Endothelial cell of umbilical vein (primary cell): Measurements from ENCODE around the gene MCM5. TPM values are rescaled to one million over a fixed set of nuclear protein-coding genes. Genes with fewer than 3 reads are reported as not detected.

ENCODE experiments used
- BruUV-seq: library from RNA; stranded (reverse); fragments of 400-500 nt; replicated peaks from 2 replicates; lab custom pipeline; 2021; lab: Mats Ljungman, UMichigan
- CTCF ChIA-PET: fragments of 300-600, 350-600 bp; sonication (Branson Sonifier 250); formaldehyde crosslinking; loops from one replicate; lab custom pipeline; 2021; ENCODE audit warnings: antibody characterized with exemption, inconsistent platforms; lab: Charles Lee
- POLR2A ChIA-PET: fragments of 300-600, 350-600 bp; sonication (Branson Sonifier 250); formaldehyde crosslinking; loops from one replicate; lab custom pipeline; 2021; ENCODE audit warnings: antibody characterized with exemption, inconsistent platforms; lab: Charles Lee
- DNase-seq: peaks from one replicate; pipeline ENCODE4 v3.0.0-alpha.2; 2011; ENCODE audit warnings: low read depth, low spot score
- FAIRE-seq: peaks from 2 replicates; lab custom pipeline; 2011; peaks lifted over from hg19 to GRCh38; lab: Jason Lieb, UNC
- H2AFZ ChIP-seq: 2 replicates; pipeline ENCODE4 v1.6.0; 2012; ENCODE audit warnings: low read depth, low read length, control low read depth, inconsistent platforms
- H3K27ac ChIP-seq: 2 replicates; pipeline ENCODE4 v1.5.1; 2011; ENCODE audit warnings: low read depth, mild to moderate bottlenecking, control low read depth, low read length, moderate library complexity; ENCODE audit not compliant: insufficient read depth
- H3K27me3 ChIP-seq, 2 experiments: 2 replicates each; pipeline versions ENCODE4 v1.6.0 to v1.6.1; 2011; ENCODE audit warnings: low read length in 2 of 2, mixed read lengths in 1 of 2; ENCODE audit not compliant: control insufficient read depth in 2 of 2, insufficient read depth in 2 of 2
- H3K36me3 ChIP-seq, 2 experiments: 2 replicates in 1 of 2; 3 replicates in 1 of 2; pipeline ENCODE4 v1.5.1; 2011; ENCODE audit warnings: low read length in 2 of 2, mild to moderate bottlenecking in 1 of 2, moderate library complexity in 1 of 2; ENCODE audit not compliant: control insufficient read depth in 2 of 2, insufficient read depth in 2 of 2; ENCODE audit errors: extremely low read depth in 1 of 2
- H3K4me1 ChIP-seq: 3 replicates; pipeline ENCODE4 v1.5.1; 2011; ENCODE audit warnings: mild to moderate bottlenecking, low read length; ENCODE audit not compliant: control insufficient read depth, insufficient read depth; ENCODE audit errors: extremely low read depth
- H3K4me2 ChIP-seq: 2 replicates; pipeline ENCODE4 v1.6.1; 2011; ENCODE audit warnings: low read length, control low read depth, mixed read lengths; ENCODE audit not compliant: insufficient read depth
- H3K4me3 ChIP-seq, 3 experiments: fragments of 200-600 bp in 1 of 3; sonication (generic), shearing (Covaris generic) in 1 of 3; replicated peaks in 1 of 3; 2 replicates each; pipeline ENCODE4 v1.5.1; 2011 to 2016; ENCODE audit warnings: control low read depth in 3 of 3, low read length in 3 of 3, mild to moderate bottlenecking in 2 of 3, inconsistent platforms in 1 of 3, low read depth in 1 of 3, moderate library complexity in 1 of 3; ENCODE audit not compliant: insufficient read depth in 1 of 3
- H3K79me2 ChIP-seq: 2 replicates; pipeline ENCODE4 v1.6.0; 2012; ENCODE audit warnings: low read length, inconsistent platforms; ENCODE audit not compliant: control insufficient read depth, insufficient read depth
- H3K9ac ChIP-seq: replicated peaks from 2 replicates; pipeline ENCODE3; 2011; ENCODE audit warnings: low read length, control low read depth; ENCODE audit not compliant: insufficient read depth; ENCODE audit errors: extremely low read depth
- H3K9me1 ChIP-seq: replicated peaks from 3 replicates; pipeline ENCODE4 v1.6.0; 2011; ENCODE audit warnings: mild to moderate bottlenecking, low read length; ENCODE audit not compliant: control insufficient read depth, insufficient read depth; ENCODE audit errors: extremely low read depth
- H3K9me3 ChIP-seq: replicated peaks from 2 replicates; pipeline ENCODE4 v1.5.1; 2012; ENCODE audit warnings: low read length, inconsistent platforms; ENCODE audit not compliant: control insufficient read depth, insufficient read depth
- H4K20me1 ChIP-seq: replicated peaks from 2 replicates; pipeline ENCODE3; 2011; ENCODE audit warnings: mild to moderate bottlenecking, low read length; ENCODE audit not compliant: control insufficient read depth, insufficient read depth; ENCODE audit errors: extremely low read depth
- EZH2 ChIP-seq: IDR thresholded peaks from 2 replicates; pipeline ENCODE4 v1.6.1; 2012; ENCODE audit warnings: borderline replicate concordance, low read depth, mild to moderate bottlenecking, moderate library complexity, low read length, inconsistent platforms; ENCODE audit not compliant: severe bottlenecking
- FOS ChIP-seq: IDR thresholded peaks from 2 replicates; pipeline ENCODE4 v1.6.1; 2011; ENCODE audit warnings: mild to moderate bottlenecking, low read length, moderate library complexity, borderline replicate concordance; ENCODE audit not compliant: insufficient read depth
- GATA2 ChIP-seq: IDR thresholded peaks from 2 replicates; pipeline ENCODE4 v1.7.0; 2011; ENCODE audit warnings: low read depth, mild to moderate bottlenecking, moderate library complexity, mixed read lengths, low read length; ENCODE audit not compliant: insufficient read length, insufficient read depth
- JUN ChIP-seq: IDR thresholded peaks from 2 replicates; pipeline ENCODE4 v1.6.1; 2011; ENCODE audit warnings: borderline replicate concordance, low read depth; ENCODE audit not compliant: insufficient read length, insufficient read depth
- MYC ChIP-seq: IDR thresholded peaks from one replicate; pipeline ENCODE4 v1.6.1; 2011; ENCODE audit warnings: mild to moderate bottlenecking, low read depth, low read length
- POLR2A ChIP-seq: IDR thresholded peaks from 2 replicates; pipeline ENCODE4 v1.6.1; 2012; ENCODE audit warnings: low read depth, mild to moderate bottlenecking, control low read depth, low read length
- POLR2AphosphoS5 ChIP-seq: IDR thresholded peaks from 2 replicates; pipeline ENCODE4 v1.6.1; 2012; ENCODE audit warnings: low read depth, mild to moderate bottlenecking, control low read depth, low read length, moderate library complexity; ENCODE audit not compliant: insufficient read depth
- dilution Hi-C: fragments of 300-500 bp; cut with MboI; formaldehyde crosslinking; loops from one replicate; pipeline ENCODE4 v1.15.0; 2019; ENCODE audit warnings: low sequenced_read_pairs; ENCODE audit not compliant: extremely low pct_ligation_motif_present
- intact Hi-C: fragments of 100-400 bp; cut with micrococcal nuclease; formaldehyde crosslinking; loops from one replicate; pipeline ENCODE4 v1.10.0; 2022
- polyA plus RNA-seq, 4 experiments: library from polyadenylated mRNA; depleted of rRNA in 3 of 4; stranded (reverse) in 3 of 4; unstranded in 1 of 4; fragments of >200 nt; gene quantifications; 2 replicates each; pipeline versions ENCODE4 v1.2.1 to v1.2.3, GENCODE V29; 2011 to 2012; ENCODE audit warnings: missing spikeins in 1 of 4
- total RNA-seq: library from RNA; stranded (reverse); gene quantifications from 2 replicates; pipeline ENCODE4 v1.2.3, GENCODE V29; 2021
- TF ChIP-seq, protein P1 (sequence below): IDR thresholded peaks from 2 replicates; pipeline ENCODE4 v1.6.1; 2011; ENCODE audit not compliant: insufficient read depth, insufficient read length
- TF ChIP-seq, protein P2 (sequence below), 2 donors: IDR thresholded peaks; 1 replicate in 1 of 2; 2 replicates in 1 of 2; pipeline ENCODE4 v1.5.1; 2011; ENCODE audit warnings: low read length in 2 of 2, mild to moderate bottlenecking in 2 of 2, moderate library complexity in 2 of 2, control low read depth in 1 of 2, inconsistent platforms in 1 of 2, low read depth in 1 of 2; ENCODE audit not compliant: insufficient read depth in 1 of 2; ENCODE audit errors: extremely low read depth in 1 of 2

The MCM5 gene
- total and polyA plus RNA-seq, 2 donors (not counting 3 experiments of a cell fraction or from before 2014, with no cell fraction given) = 67.8 to 111 TPM

DNA sequence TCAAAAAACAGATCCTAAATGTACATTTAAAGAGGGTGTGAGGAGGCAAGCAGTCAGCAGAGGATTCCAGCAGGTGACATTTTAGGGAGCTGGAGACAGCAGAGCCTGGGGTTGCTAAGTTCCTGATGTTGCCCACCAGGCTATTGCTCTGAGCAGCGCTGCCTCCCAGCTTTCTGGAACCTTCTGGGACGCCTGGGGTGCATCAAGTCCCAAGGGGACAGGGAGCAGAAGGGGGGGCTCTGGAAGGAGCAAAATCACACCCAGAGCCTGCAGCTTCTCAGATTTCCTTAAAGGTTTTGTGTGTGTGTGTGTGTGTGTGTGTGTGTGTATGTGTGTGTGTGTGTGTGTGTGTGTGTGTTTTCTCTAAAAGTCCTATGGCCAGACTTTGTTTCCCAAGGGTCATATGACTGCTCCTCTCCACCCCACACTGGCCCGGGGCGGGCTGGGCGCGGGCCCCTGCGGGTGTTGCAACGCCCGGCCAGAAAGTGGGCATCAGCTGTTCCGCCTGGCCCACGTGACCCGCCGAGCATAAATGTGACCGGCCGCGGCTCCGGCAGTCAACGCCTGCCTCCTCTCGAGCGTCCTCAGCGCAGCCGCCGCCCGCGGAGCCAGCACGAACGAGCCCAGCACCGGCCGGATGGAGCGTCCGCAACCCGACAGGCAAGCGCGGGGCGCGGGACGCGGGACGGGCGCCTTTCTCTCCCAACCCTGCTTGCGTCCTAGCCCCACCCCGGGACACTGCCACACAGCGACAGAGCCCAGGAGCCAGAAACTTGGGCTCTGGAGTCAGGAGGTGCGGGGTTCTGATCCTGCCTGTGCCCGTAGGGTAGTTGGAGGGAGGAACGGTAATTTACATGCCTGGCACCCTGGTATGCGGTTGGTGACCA is 19.2 kb upstream of the MCM5 start, which contains the start of gene HMOX1:
TSS of gene HMOX1 (plus strand) at position 560 of the 887 bp plus-strand sequence. CDS start at position 638, 78 bp downstream.
- Histone ChIP-seq H3K4me3 (peak within 1 kb of the TSS; percentile 59 to 84 (median 82)), H3K9me1 (no peaks in the 10 kb centered on the region), H3K36me3 (peaks cover 2 to 12% of the 10 kb centered on the region in 2 experiments), H2AFZ (peak within 1 kb of the TSS; percentile 87), H3K4me1 (peaks cover 34% of the 10 kb centered on the region), H3K9ac (peak within 1 kb of the TSS; percentile 84), H3K79me2 (peaks cover 13% of the 10 kb centered on the region), H4K20me1 (no peaks in the 10 kb centered on the region), H3K27ac (peak within 1 kb of the TSS; percentile 57), H3K27me3 (no peaks in the 10 kb centered on the region), H3K4me2 (peak within 1 kb of the TSS; percentile 83), H3K9me3 (no peaks in the 10 kb centered on the region)
- DNase-seq = peak; percentile 86
- TF ChIP-seq, protein P1, sequence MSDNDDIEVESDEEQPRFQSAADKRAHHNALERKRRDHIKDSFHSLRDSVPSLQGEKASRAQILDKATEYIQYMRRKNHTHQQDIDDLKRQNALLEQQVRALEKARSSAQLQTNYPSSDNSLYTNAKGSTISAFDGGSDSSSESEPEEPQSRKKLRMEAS = peak; percentile 92
- TF ChIP-seq, protein P2, sequence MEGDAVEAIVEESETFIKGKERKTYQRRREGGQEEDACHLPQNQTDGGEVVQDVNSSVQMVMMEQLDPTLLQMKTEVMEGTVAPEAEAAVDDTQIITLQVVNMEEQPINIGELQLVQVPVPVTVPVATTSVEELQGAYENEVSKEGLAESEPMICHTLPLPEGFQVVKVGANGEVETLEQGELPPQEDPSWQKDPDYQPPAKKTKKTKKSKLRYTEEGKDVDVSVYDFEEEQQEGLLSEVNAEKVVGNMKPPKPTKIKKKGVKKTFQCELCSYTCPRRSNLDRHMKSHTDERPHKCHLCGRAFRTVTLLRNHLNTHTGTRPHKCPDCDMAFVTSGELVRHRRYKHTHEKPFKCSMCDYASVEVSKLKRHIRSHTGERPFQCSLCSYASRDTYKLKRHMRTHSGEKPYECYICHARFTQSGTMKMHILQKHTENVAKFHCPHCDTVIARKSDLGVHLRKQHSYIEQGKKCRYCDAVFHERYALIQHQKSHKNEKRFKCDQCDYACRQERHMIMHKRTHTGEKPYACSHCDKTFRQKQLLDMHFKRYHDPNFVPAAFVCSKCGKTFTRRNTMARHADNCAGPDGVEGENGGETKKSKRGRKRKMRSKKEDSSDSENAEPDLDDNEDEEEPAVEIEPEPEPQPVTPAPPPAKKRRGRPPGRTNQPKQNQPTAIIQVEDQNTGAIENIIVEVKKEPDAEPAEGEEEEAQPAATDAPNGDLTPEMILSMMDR (IDR thresholded peaks at IDR 0.05; ENCODE audit: extremely low read depth in 1 of 2, insufficient read depth in 1 of 2, low read depth in 1 of 2, low read length in 2 of 2) = peak in 1 of 2 donors; percentile 14
- peak; percentile 88 for TF ChIP-seq POLR2AphosphoS5
- peak; percentile 92 for TF ChIP-seq POLR2A
- no peak for TF ChIP-seq EZH2
- TF ChIP-seq GATA2 = no peak
- no peak for TF ChIP-seq FOS
- no peak for TF ChIP-seq MYC
- no peak for TF ChIP-seq JUN
- peak; percentile 79 for FAIRE-seq
- dilution Hi-C loops (no loop called here), intact Hi-C loops (loop anchor here (1.0 to 2.0 kb wide), 2 partner anchors 16 to 30 kb away; no protein-coding TSS in a partner anchor)
- TSS peak; percentile 23 for BruUV-seq
- POLR2A ChIA-PET = interaction anchor here (1.1 to 1.2 kb wide), 2 partner anchors 9 to 20 kb away, joined by 4 to 8 read pairs; no protein-coding TSS in a partner anchor
- CTCF ChIA-PET = interaction anchor here (0.7 to 3.3 kb wide), 7 partner anchors 9 to 30 kb away, joined by 3 to 32 read pairs (median 3); no protein-coding TSS in a partner anchor
